ENCODE measurements around the gene CTIF.
A peak's percentile ranks its signal among the peaks of the same experiment; 100 is the strongest.

Gene CTIF

GRCh38 chr18:48854780-48855179 is 315.9 kb downstream of the CTIF start:
- Histone ChIP-seq H3K36me3 (replicated peaks; ENCODE audit: insufficient read depth, low read length) (no peaks in the 10 kb centered on the region), H3K79me2 (ENCODE audit: low read length) (no peaks in the 10 kb centered on the region), H3K4me2 (ENCODE audit: low read depth, low read length) (no peak overlapping the region), H3K9me3 (replicated peaks; ENCODE audit: insufficient read depth, low read length) (no peaks in the 10 kb centered on the region), H3K4me3 (ENCODE audit: low read length) (no peak overlapping the region), H4K20me1 (ENCODE audit: insufficient read depth, low read length) (no peaks in the 10 kb centered on the region), H3K27me3 (replicated peaks; ENCODE audit: insufficient read depth, low read length) (no peaks in the 10 kb centered on the region), H3K9ac (ENCODE audit: low read length) (no peak overlapping the region), H2AFZ (ENCODE audit: low read length) (no peak overlapping the region), H3K27ac (ENCODE audit: low read length) (no peak overlapping the region), H3K9me2 (replicated peaks; ENCODE audit: insufficient read depth, low read length) (no peaks in the 10 kb centered on the region), H3K4me1 (ENCODE audit: low read length) (peaks cover 23% of the 10 kb centered on the region), H3F3A (ENCODE audit: insufficient read depth, low read length) (no peaks in the 10 kb centered on the region)
- DNase-seq = no peak
- TF ChIP-seq EZH2 (optimal IDR thresholded peaks at IDR 0.05; ENCODE audit: low read depth, low read length) = no peak
- no peak for TF ChIP-seq CTCF (IDR thresholded peaks at IDR 0.05; ENCODE audit: low read length)
- no peak for TF ChIP-seq EZH2phosphoT487 (IDR thresholded peaks at IDR 0.05; ENCODE audit: low read length)

GRCh38 chr18:48855422-48856377 is 316.9 kb downstream of the CTIF start:
- no peak for TF ChIP-seq EZH2phosphoT487 (IDR thresholded peaks at IDR 0.05; ENCODE audit: low read length)
- no peak for TF ChIP-seq CTCF (IDR thresholded peaks at IDR 0.05; ENCODE audit: low read length)
- no peak for TF ChIP-seq EZH2 (optimal IDR thresholded peaks at IDR 0.05; ENCODE audit: low read depth, low read length)
- Histone ChIP-seq H3K4me1 (ENCODE audit: low read length) (peaks cover 23% of the 10 kb centered on the region), H3K9me3 (replicated peaks; ENCODE audit: insufficient read depth, low read length) (no peaks in the 10 kb centered on the region), H3K27me3 (replicated peaks; ENCODE audit: insufficient read depth, low read length) (no peaks in the 10 kb centered on the region), H3K4me3 (ENCODE audit: low read length) (no peak overlapping the region), H3K9ac (ENCODE audit: low read length) (no peak overlapping the region; the same call in 1 of the 2 replicates), H3F3A (ENCODE audit: insufficient read depth, low read length) (no peaks in the 10 kb centered on the region), H4K20me1 (ENCODE audit: insufficient read depth, low read length) (no peaks in the 10 kb centered on the region), H3K27ac (ENCODE audit: low read length) (peak overlapping the region; percentile 3; the same call in 1 of the 2 replicates), H3K4me2 (ENCODE audit: low read depth, low read length) (peak overlapping the region; percentile 18; the same call in 1 of the 2 replicates), H2AFZ (ENCODE audit: low read length) (peak overlapping the region; percentile 8; the same call in 1 of the 2 replicates), H3K36me3 (replicated peaks; ENCODE audit: insufficient read depth, low read length) (no peaks in the 10 kb centered on the region), H3K79me2 (ENCODE audit: low read length) (no peaks in the 10 kb centered on the region), H3K9me2 (replicated peaks; ENCODE audit: insufficient read depth, low read length) (no peaks in the 10 kb centered on the region)
- DNase-seq = peak; percentile 71

- Histone ChIP-seq H3K36me3 (replicated peaks; ENCODE audit: insufficient read depth, low read length) (no peaks in the 10 kb centered on the region), H3K4me3 (ENCODE audit: low read length) (no peak overlapping the region), H3K9ac (ENCODE audit: low read length) (no peak overlapping the region), H3K9me3 (replicated peaks; ENCODE audit: insufficient read depth, low read length) (no peaks in the 10 kb centered on the region), H3K4me2 (ENCODE audit: low read depth, low read length) (no peak overlapping the region), H2AFZ (ENCODE audit: low read length) (no peak overlapping the region), H3K9me2 (replicated peaks; ENCODE audit: insufficient read depth, low read length) (no peaks in the 10 kb centered on the region), H4K20me1 (ENCODE audit: insufficient read depth, low read length) (no peaks in the 10 kb centered on the region), H3K27ac (ENCODE audit: low read length) (no peak overlapping the region), H3K27me3 (replicated peaks; ENCODE audit: insufficient read depth, low read length) (no peaks in the 10 kb centered on the region), H3K79me2 (ENCODE audit: low read length) (no peaks in the 10 kb centered on the region), H3F3A (ENCODE audit: insufficient read depth, low read length) (no peaks in the 10 kb centered on the region), H3K4me1 (ENCODE audit: low read length) (peaks cover 23% of the 10 kb centered on the region)
- DNase-seq = no peak
- no peak for TF ChIP-seq EZH2 (optimal IDR thresholded peaks at IDR 0.05; ENCODE audit: low read depth, low read length)
These were observed 318.3 kb downstream of the CTIF start for GRCh38 chr18:48857023-48857694.

All from MM.1S (cell line).